Measurements from ENCODE around the gene UFC1. TPM values are rescaled to one million over a fixed set of nuclear protein-coding genes. Genes with fewer than 3 reads are reported as not detected.

The UFC1 gene
- total and polyA plus RNA-seq, 2 donors (not counting 1 experiment from before 2014, with no cell fraction given): 91.0 to 128 TPM

Small RNAs within 50 kb of the gene (small RNA-seq; reads per million reads assigned to genes)
- gene RF01225 (ENCODE audit: insufficient read length, low read depth, low replicate concordance): not detected

Other genes with a start within 250 kb of the UFC1 start
- not detected in 2 replicates for gene ITLN2, start 199.2 kb upstream of the UFC1 start, total RNA-seq
- not detected in 2 replicates for gene ITLN2, start 199.2 kb upstream of the UFC1 start, polyA plus RNA-seq
- 12.8 and 16.4 TPM in 2 replicates for gene F11R, start 132.8 kb upstream of the UFC1 start, total RNA-seq
- 17.3 and 52.4 TPM in 2 replicates for gene F11R, start 132.8 kb upstream of the UFC1 start, polyA plus RNA-seq
- gene TSTD1, start 115.0 kb upstream of the UFC1 start, total RNA-seq: 85.6 and 94.4 TPM in 2 replicates
- 242 and 295 TPM in 2 replicates for gene TSTD1, start 115.0 kb upstream of the UFC1 start, polyA plus RNA-seq
- 192 and 196 TPM in 2 replicates for gene USF1, start 108.0 kb upstream of the UFC1 start, total RNA-seq
- 249 and 334 TPM in 2 replicates for gene USF1, start 108.0 kb upstream of the UFC1 start, polyA plus RNA-seq
- gene ARHGAP30, start 84.1 kb upstream of the UFC1 start, total RNA-seq: 146 and 162 TPM in 2 replicates
- gene ARHGAP30, start 84.1 kb upstream of the UFC1 start, polyA plus RNA-seq: 95.9 and 122 TPM in 2 replicates
- gene NECTIN4, start 64.4 kb upstream of the UFC1 start, total RNA-seq: not detected in 2 replicates
- not detected in 2 replicates for gene NECTIN4, start 64.4 kb upstream of the UFC1 start, polyA plus RNA-seq
- gene KLHDC9, start 55.6 kb upstream of the UFC1 start, total RNA-seq: 1.6 and 4.2 TPM in 2 replicates
- gene KLHDC9, start 55.6 kb upstream of the UFC1 start, polyA plus RNA-seq: 2.7 and 3.5 TPM in 2 replicates
- 29.9 and 32.3 TPM in 2 replicates for gene PFDN2, start 35.9 kb upstream of the UFC1 start, total RNA-seq
- 43.2 and 120 TPM in 2 replicates for gene PFDN2, start 35.9 kb upstream of the UFC1 start, polyA plus RNA-seq
- gene NIT1, start 35.9 kb upstream of the UFC1 start, total RNA-seq: 53.5 and 56.1 TPM in 2 replicates
- 45.3 and 61.0 TPM in 2 replicates for gene NIT1, start 35.9 kb upstream of the UFC1 start, polyA plus RNA-seq
- gene DEDD, start 21.3 kb upstream of the UFC1 start, total RNA-seq: 40.8 and 46.0 TPM in 2 replicates
- 35.9 and 38.8 TPM in 2 replicates for gene DEDD, start 21.3 kb upstream of the UFC1 start, polyA plus RNA-seq
- 50.2 and 53.3 TPM in 2 replicates for gene USP21, start 5.5 kb downstream of the UFC1 start, total RNA-seq
- 75.8 and 81.6 TPM in 2 replicates for gene USP21, start 5.5 kb downstream of the UFC1 start, polyA plus RNA-seq
- 61.7 and 65.6 TPM in 2 replicates for gene PPOX, start 12.4 kb downstream of the UFC1 start, total RNA-seq
- 73.2 and 82.3 TPM in 2 replicates for gene PPOX, start 12.4 kb downstream of the UFC1 start, polyA plus RNA-seq
- gene B4GALT3, start 23.5 kb downstream of the UFC1 start, total RNA-seq: 37.6 and 42.9 TPM in 2 replicates
- gene B4GALT3, start 23.5 kb downstream of the UFC1 start, polyA plus RNA-seq: 58.9 and 59.6 TPM in 2 replicates
- gene ADAMTS4, start 45.1 kb downstream of the UFC1 start, total RNA-seq: 0.05 TPM in 1 of 2 replicates, not detected in the other
- gene ADAMTS4, start 45.1 kb downstream of the UFC1 start, polyA plus RNA-seq: 0.06 and 0.10 TPM in 2 replicates
- gene NDUFS2, start 48.4 kb downstream of the UFC1 start, total RNA-seq: 80.2 and 82.3 TPM in 2 replicates
- gene NDUFS2, start 48.4 kb downstream of the UFC1 start, polyA plus RNA-seq: 53.9 and 68.7 TPM in 2 replicates
- 0.76 and 1.7 TPM in 2 replicates for gene FCER1G, start 61.3 kb downstream of the UFC1 start, total RNA-seq
- gene FCER1G, start 61.3 kb downstream of the UFC1 start, polyA plus RNA-seq: 10.8 and 13.6 TPM in 2 replicates
- gene APOA2, start 69.7 kb downstream of the UFC1 start, total RNA-seq: not detected in 2 replicates
- gene APOA2, start 69.7 kb downstream of the UFC1 start, polyA plus RNA-seq: not detected in 2 replicates
- gene TOMM40L, start 72.1 kb downstream of the UFC1 start, total RNA-seq: 9.2 and 9.4 TPM in 2 replicates
- gene TOMM40L, start 72.1 kb downstream of the UFC1 start, polyA plus RNA-seq: 6.5 and 8.0 TPM in 2 replicates
- not detected in 2 replicates for gene NR1I3, start 84.2 kb downstream of the UFC1 start, total RNA-seq
- not detected in 2 replicates for gene NR1I3, start 84.2 kb downstream of the UFC1 start, polyA plus RNA-seq
- gene PCP4L1, start 104.8 kb downstream of the UFC1 start, total RNA-seq: 0.22 TPM in 1 of 2 replicates, not detected in the other
- not detected in 2 replicates for gene PCP4L1, start 104.8 kb downstream of the UFC1 start, polyA plus RNA-seq
- 11.8 and 12.9 TPM in 2 replicates for gene MPZ, start 156.0 kb downstream of the UFC1 start, total RNA-seq
- gene MPZ, start 156.0 kb downstream of the UFC1 start, polyA plus RNA-seq: 4.3 and 5.8 TPM in 2 replicates
- 99.0 and 109 TPM in 2 replicates for gene SDHC, start 160.4 kb downstream of the UFC1 start, total RNA-seq
- gene SDHC, start 160.4 kb downstream of the UFC1 start, polyA plus RNA-seq: 78.3 and 102 TPM in 2 replicates
- not detected in 2 replicates for gene CFAP126, start 213.9 kb downstream of the UFC1 start, total RNA-seq
- gene CFAP126, start 213.9 kb downstream of the UFC1 start, polyA plus RNA-seq: not detected in 2 replicates